Caco-2 (cell line): ENCODE data around the gene RBFOX1. TPM values are rescaled to one million over a fixed set of nuclear protein-coding genes. Genes with fewer than 3 reads are reported as not detected.

Source experiments
- BruUV-seq: library from RNA; stranded (reverse); fragments of 400-500 nt; replicated peaks from 2 replicates; lab custom pipeline; 2021; lab: Mats Ljungman, UMichigan
- CTCF ChIA-PET: fragments of 300-600 bp; sonication (Branson Sonifier 250); formaldehyde crosslinking; loops from one replicate; lab custom pipeline; 2022; ENCODE audit warnings: antibody characterized with exemption; lab: Charles Lee
- POLR2A ChIA-PET: fragments of 300-600 bp; sonication (Branson Sonifier 250); formaldehyde crosslinking; loops from one replicate; lab custom pipeline; 2022; ENCODE audit warnings: antibody characterized with exemption; lab: Charles Lee
- DNase-seq, 2 experiments: peaks; one replicate each; pipeline versions ENCODE4 v3.0.0 to v3.0.0-alpha.2; 2020 to 2022
- H3K27me3 ChIP-seq: replicated peaks from 2 replicates; pipeline ENCODE4 v1.6.0; 2011; ENCODE audit warnings: low read length; ENCODE audit not compliant: control insufficient read depth, insufficient read depth
- H3K36me3 ChIP-seq: 2 replicates; pipeline ENCODE4 v1.5.1; 2011; ENCODE audit warnings: low read length; ENCODE audit not compliant: control insufficient read depth, insufficient read depth
- H3K4me1 ChIP-seq: fragments of 250-450 bp; sonication (Bioruptor Pico); 2 replicates; pipeline ENCODE4 v1.5.1; 2020; ENCODE audit warnings: mild to moderate bottlenecking
- H3K4me3 ChIP-seq: 2 replicates; pipeline ENCODE4 v1.5.1; 2011; ENCODE audit warnings: low read depth, mild to moderate bottlenecking, control low read depth, low read length
- H3K9me3 ChIP-seq: fragments of 250-450 bp; sonication (Bioruptor Pico); 2 replicates; pipeline ENCODE4 v1.5.1; 2020; ENCODE audit warnings: mild to moderate bottlenecking, moderate library complexity
- H3K27ac Mint-ChIP-seq: one replicate; pipeline ENCODE4 v1.8.0; 2022; ENCODE audit warnings: mixed read lengths; ENCODE audit not compliant: unreplicated experiment
- H3K27me3 Mint-ChIP-seq: one replicate; pipeline ENCODE4 v1.8.0; 2022; ENCODE audit warnings: mixed read lengths; ENCODE audit not compliant: insufficient read depth, unreplicated experiment
- H3K36me3 Mint-ChIP-seq: one replicate; pipeline ENCODE4 v1.8.0; 2022; ENCODE audit warnings: mild to moderate bottlenecking, mixed read lengths; ENCODE audit not compliant: insufficient read depth, unreplicated experiment
- H3K4me1 Mint-ChIP-seq: one replicate; pipeline ENCODE4 v1.8.0; 2022; ENCODE audit warnings: low read depth, mixed read lengths; ENCODE audit not compliant: unreplicated experiment
- H3K4me3 Mint-ChIP-seq: one replicate; pipeline ENCODE4 v1.8.0; 2022; ENCODE audit warnings: mild to moderate bottlenecking, moderate library complexity, mixed read lengths; ENCODE audit not compliant: unreplicated experiment
- H3K9me3 Mint-ChIP-seq: one replicate; pipeline ENCODE4 v1.8.0; 2022; ENCODE audit warnings: mixed read lengths; ENCODE audit not compliant: unreplicated experiment
- intact Hi-C: fragments of 100-400 bp; cut with micrococcal nuclease; formaldehyde crosslinking; loops from one replicate; pipeline ENCODE4 v1.10.0; 2022; ENCODE audit not compliant: unreplicated experiment
- total RNA-seq: library from RNA; stranded (reverse); gene quantifications from 2 replicates; pipeline ENCODE4 v1.2.3, GENCODE V29; 2022
- TF ChIP-seq, protein P1 (sequence below), 2 experiments: fragments of 200-600 bp in 1 of 2; IDR thresholded peaks; 1 replicate in 1 of 2; 2 replicates in 1 of 2; pipeline versions ENCODE4 v1.5.1 to v1.8.0; 2011 to 2022; ENCODE audit warnings: antibody characterized with exemption in 1 of 2, control low read depth in 1 of 2, inconsistent platforms in 1 of 2, low read depth in 1 of 2, low read length in 1 of 2, mild to moderate bottlenecking in 1 of 2, moderate library complexity in 1 of 2; ENCODE audit not compliant: insufficient read depth in 1 of 2, severe bottlenecking in 1 of 2, unreplicated experiment in 1 of 2

RBFOX1 gene
- total RNA-seq, 1 experiment from 2014 or later = 0.91 TPM

DNA sequence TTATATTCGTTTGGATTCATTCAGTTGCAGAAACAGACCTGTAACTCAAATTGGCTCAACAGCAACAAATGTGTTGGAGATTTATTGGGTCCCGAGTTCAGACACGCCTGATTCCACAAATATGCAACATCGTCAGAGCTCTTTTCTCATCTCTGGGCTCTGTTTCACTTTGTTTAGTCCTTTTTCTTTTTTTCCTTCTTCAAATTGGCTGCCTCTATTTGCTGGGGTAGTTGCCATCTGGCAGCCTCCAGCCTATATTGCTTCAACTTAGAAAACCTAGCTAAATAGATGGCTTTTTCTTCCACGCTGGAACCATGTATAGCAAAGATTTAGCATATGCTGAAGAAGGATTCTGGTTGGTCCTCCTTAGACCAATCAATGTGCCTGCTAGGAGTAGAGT, 398.5 kb downstream of the RBFOX1 start:
- no peaks in the 10 kb centered on the region for H3K36me3 Mint-ChIP-seq
- intact Hi-C loops = no loop called here
- no peak for DNase-seq
- no peaks in the 10 kb centered on the region for H3K9me3 ChIP-seq
- no peaks in the 10 kb centered on the region for H3K27me3 Mint-ChIP-seq
- ChIA-PET CTCF (no interaction called here), POLR2A (no interaction called here)
- BruUV-seq = no TSS peak
- no peaks in the 10 kb centered on the region for H3K9me3 Mint-ChIP-seq
- no peaks in the 10 kb centered on the region for H3K4me1 ChIP-seq
- no peak overlapping the region for H3K4me3 Mint-ChIP-seq
- TF ChIP-seq, protein P1, sequence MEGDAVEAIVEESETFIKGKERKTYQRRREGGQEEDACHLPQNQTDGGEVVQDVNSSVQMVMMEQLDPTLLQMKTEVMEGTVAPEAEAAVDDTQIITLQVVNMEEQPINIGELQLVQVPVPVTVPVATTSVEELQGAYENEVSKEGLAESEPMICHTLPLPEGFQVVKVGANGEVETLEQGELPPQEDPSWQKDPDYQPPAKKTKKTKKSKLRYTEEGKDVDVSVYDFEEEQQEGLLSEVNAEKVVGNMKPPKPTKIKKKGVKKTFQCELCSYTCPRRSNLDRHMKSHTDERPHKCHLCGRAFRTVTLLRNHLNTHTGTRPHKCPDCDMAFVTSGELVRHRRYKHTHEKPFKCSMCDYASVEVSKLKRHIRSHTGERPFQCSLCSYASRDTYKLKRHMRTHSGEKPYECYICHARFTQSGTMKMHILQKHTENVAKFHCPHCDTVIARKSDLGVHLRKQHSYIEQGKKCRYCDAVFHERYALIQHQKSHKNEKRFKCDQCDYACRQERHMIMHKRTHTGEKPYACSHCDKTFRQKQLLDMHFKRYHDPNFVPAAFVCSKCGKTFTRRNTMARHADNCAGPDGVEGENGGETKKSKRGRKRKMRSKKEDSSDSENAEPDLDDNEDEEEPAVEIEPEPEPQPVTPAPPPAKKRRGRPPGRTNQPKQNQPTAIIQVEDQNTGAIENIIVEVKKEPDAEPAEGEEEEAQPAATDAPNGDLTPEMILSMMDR (IDR thresholded peaks at IDR 0.05; ENCODE audit: insufficient read depth in 1 of 2, low read depth in 1 of 2, low read length in 1 of 2, severe bottlenecking in 1 of 2, unreplicated experiment in 1 of 2) = no peak
- no peaks in the 10 kb centered on the region for H3K36me3 ChIP-seq
- H3K4me3 ChIP-seq = no peak overlapping the region
- no peaks in the 10 kb centered on the region for H3K4me1 Mint-ChIP-seq
- no peak overlapping the region for H3K27ac Mint-ChIP-seq
- H3K27me3 ChIP-seq = no peaks in the 10 kb centered on the region

DNA sequence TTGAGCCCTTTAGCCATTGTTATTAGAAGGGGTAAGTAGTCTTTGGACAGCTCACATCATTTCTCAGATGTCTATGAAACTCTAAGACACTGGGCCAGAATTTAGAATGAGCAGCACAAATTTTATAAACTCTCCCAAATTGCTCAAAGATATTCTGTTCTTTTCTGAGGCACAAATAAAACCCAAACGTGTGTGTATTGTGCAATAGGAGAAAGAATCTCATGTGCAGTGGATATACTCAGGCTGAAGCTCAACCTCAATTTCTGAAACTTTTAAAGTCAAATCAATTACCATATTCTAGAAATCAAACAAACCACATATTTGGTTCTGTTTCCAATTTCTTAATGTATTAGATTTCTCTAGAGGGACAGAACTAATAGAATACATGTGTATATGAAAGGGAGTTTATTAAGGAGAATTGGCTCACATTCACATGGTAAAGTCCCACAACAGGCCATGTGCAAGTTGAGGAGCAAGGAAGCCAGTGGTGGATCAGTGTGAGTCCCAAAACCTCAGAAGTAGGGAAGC, 403.6 kb downstream of the RBFOX1 start:
- intact Hi-C loops = no loop called here
- no peaks in the 10 kb centered on the region for H3K9me3 Mint-ChIP-seq
- CTCF ChIA-PET = no interaction called here
- no peaks in the 10 kb centered on the region for H3K4me1 Mint-ChIP-seq
- DNase-seq = no peak
- Histone ChIP-seq H3K4me1 (no peaks in the 10 kb centered on the region), H3K9me3 (no peaks in the 10 kb centered on the region), H3K36me3 (no peaks in the 10 kb centered on the region), H3K27me3 (no peaks in the 10 kb centered on the region), H3K4me3 (no peak overlapping the region)
- H3K27me3 Mint-ChIP-seq = no peaks in the 10 kb centered on the region
- no peak overlapping the region for H3K4me3 Mint-ChIP-seq
- no TSS peak for BruUV-seq
- TF ChIP-seq, protein P1 (IDR thresholded peaks at IDR 0.05; ENCODE audit: insufficient read depth in 1 of 2, low read depth in 1 of 2, low read length in 1 of 2, severe bottlenecking in 1 of 2, unreplicated experiment in 1 of 2) = no peak
- no peaks in the 10 kb centered on the region for H3K36me3 Mint-ChIP-seq
- H3K27ac Mint-ChIP-seq = no peak overlapping the region
- POLR2A ChIA-PET = no interaction called here

DNA sequence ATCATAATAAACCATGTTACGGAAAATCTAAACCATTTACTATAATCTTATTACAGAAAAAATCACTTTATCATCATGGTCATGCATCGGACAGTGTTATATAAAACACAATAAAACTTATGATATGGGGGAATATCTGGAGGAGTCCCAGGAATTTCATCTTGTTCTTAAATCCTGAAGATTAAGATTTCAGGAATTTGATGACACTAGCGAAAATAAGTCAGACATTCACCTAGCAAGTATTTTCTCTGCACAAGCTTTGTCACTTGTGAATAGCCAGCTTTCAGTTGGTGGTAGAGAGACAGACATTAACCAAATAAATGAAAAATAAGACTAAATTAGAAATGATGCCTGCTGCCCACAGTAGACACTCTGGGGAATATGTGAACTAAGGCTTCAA, 410.0 kb downstream of the RBFOX1 start:
- Mint-ChIP-seq H3K27me3 (no peaks in the 10 kb centered on the region), H3K27ac (no peak overlapping the region), H3K4me3 (no peak overlapping the region), H3K9me3 (no peaks in the 10 kb centered on the region), H3K4me1 (no peaks in the 10 kb centered on the region), H3K36me3 (no peaks in the 10 kb centered on the region)
- no peaks in the 10 kb centered on the region for H3K9me3 ChIP-seq
- H3K4me1 ChIP-seq = no peaks in the 10 kb centered on the region
- intact Hi-C loops = no loop called here
- CTCF ChIA-PET = no interaction called here
- no TSS peak for BruUV-seq
- POLR2A ChIA-PET = no interaction called here
- no peak for DNase-seq
- no peaks in the 10 kb centered on the region for H3K27me3 ChIP-seq
- TF ChIP-seq, protein P1 (IDR thresholded peaks at IDR 0.05; ENCODE audit: insufficient read depth in 1 of 2, low read depth in 1 of 2, low read length in 1 of 2, severe bottlenecking in 1 of 2, unreplicated experiment in 1 of 2) = no peak
- H3K36me3 ChIP-seq = no peaks in the 10 kb centered on the region
- no peak overlapping the region for H3K4me3 ChIP-seq
